GM23338 (cell line): ENCODE measurements around the gene HES4. TPM values are rescaled to one million over a fixed set of nuclear protein-coding genes. Genes with fewer than 3 reads are reported as not detected.
A peak's percentile ranks its signal among the peaks of the same experiment; 100 is the strongest.

ENCODE experiments used
- ATAC-seq: fragments of 200-7000 bp; cut with Tn5 transposase; 3 replicates; pipeline ENCODE4 v1.9.1; 2020
- DNase-seq: peaks from one replicate; pipeline ENCODE4 v3.0.0-alpha.2; 2015; ENCODE audit warnings: low spot score
- H2AFZ ChIP-seq: fragments of 200-600 bp; sonication (generic); 2 replicates; pipeline ENCODE4 v1.8.0; 2016; ENCODE audit warnings: antibody characterized with exemption, mild to moderate bottlenecking, moderate library complexity
- H3F3A ChIP-seq: fragments of 200-600 bp; sonication (generic); replicated peaks from 2 replicates; pipeline ENCODE4 v1.8.0; 2017; ENCODE audit warnings: antibody characterized with exemption, mixed run types, low read depth
- H3K27ac ChIP-seq: fragments of 200-600 bp; sonication (generic); 2 replicates; pipeline ENCODE4 v1.6.1; 2016; ENCODE audit warnings: low read depth
- H3K27me3 ChIP-seq: fragments of 200-600 bp; sonication (generic); 2 replicates; pipeline ENCODE4 v1.8.0; 2016; ENCODE audit warnings: mild to moderate bottlenecking, mixed run types, moderate library complexity; ENCODE audit not compliant: insufficient read depth
- H3K36me3 ChIP-seq: fragments of 200-600 bp; sonication (generic); 2 replicates; pipeline ENCODE4 v1.8.0; 2016; ENCODE audit warnings: mild to moderate bottlenecking; ENCODE audit not compliant: insufficient read depth
- H3K4me1 ChIP-seq: fragments of 200-600 bp; sonication (generic); 2 replicates; pipeline ENCODE4 v1.8.0; 2016; ENCODE audit warnings: mild to moderate bottlenecking, moderate library complexity; ENCODE audit not compliant: insufficient read depth
- H3K4me2 ChIP-seq: fragments of 200-600 bp; sonication (generic); 2 replicates; pipeline ENCODE4 v1.7.1; 2017; ENCODE audit warnings: mixed run types
- H3K4me3 ChIP-seq: fragments of 200-600 bp; sonication (generic); 2 replicates; pipeline ENCODE4 v1.6.1; 2016; ENCODE audit warnings: mixed run types
- H3K79me2 ChIP-seq: fragments of 200-600 bp; sonication (generic); replicated peaks from 2 replicates; pipeline ENCODE4 v1.8.0; 2017; ENCODE audit warnings: mild to moderate bottlenecking; ENCODE audit not compliant: insufficient read depth
- H3K9me2 ChIP-seq: fragments of 200-600 bp; sonication (generic); 2 replicates; pipeline ENCODE4 v1.8.0; 2017; ENCODE audit not compliant: insufficient read depth
- H4K20me1 ChIP-seq: fragments of 200-600 bp; sonication (generic); replicated peaks from 2 replicates; pipeline ENCODE4 v1.8.0; 2017; ENCODE audit warnings: mild to moderate bottlenecking; ENCODE audit not compliant: insufficient read depth
- H3K27ac Mint-ChIP-seq: 2 replicates; pipeline ENCODE4 v1.8.0; 2020; ENCODE audit warnings: inconsistent platforms, mild to moderate bottlenecking, moderate library complexity, mixed read lengths
- H3K27me3 Mint-ChIP-seq: 3 replicates; pipeline ENCODE4 v1.8.0; 2022; ENCODE audit warnings: low read depth, mild to moderate bottlenecking, moderate library complexity, mixed read lengths, inconsistent platforms; ENCODE audit not compliant: insufficient read depth, poor library complexity
- H3K36me3 Mint-ChIP-seq: 3 replicates; pipeline ENCODE4 v1.8.0; 2021; ENCODE audit warnings: low read depth, mild to moderate bottlenecking, inconsistent platforms, moderate library complexity, mixed read lengths
- H3K4me1 Mint-ChIP-seq: 3 replicates; pipeline ENCODE4 v1.8.0; 2020; ENCODE audit warnings: mild to moderate bottlenecking, inconsistent platforms, mixed read lengths
- H3K4me3 Mint-ChIP-seq: 3 replicates; pipeline ENCODE4 v1.8.0; 2021; ENCODE audit warnings: moderate library complexity, mild to moderate bottlenecking, inconsistent platforms, mixed read lengths
- H3K9me3 Mint-ChIP-seq: 3 replicates; pipeline ENCODE4 v1.8.0; 2020; ENCODE audit warnings: moderate library complexity, mild to moderate bottlenecking, inconsistent platforms, mixed read lengths
- CREB1 ChIP-seq: fragments of 250-450 bp; sonication (Bioruptor Pico); IDR thresholded peaks from 2 replicates; pipeline ENCODE4 v1.5.0; 2020; ENCODE audit warnings: low read depth, mild to moderate bottlenecking, moderate library complexity
- CTCF ChIP-seq, 2 experiments: fragments of 200-600 bp in 1 of 2; sonication (generic) in 1 of 2; conservative IDR thresholded peaks; 2 replicates each; pipeline versions ENCODE4 v1.5.1 to v1.6.1; 2016 to 2017; ENCODE audit warnings: antibody characterized with exemption in 2 of 2, low read depth in 2 of 2, mild to moderate bottlenecking in 2 of 2, moderate library complexity in 1 of 2
- POLR2AphosphoS5 ChIP-seq: IDR thresholded peaks from 2 replicates; pipeline ENCODE4 v1.6.1; 2016; ENCODE audit warnings: antibody characterized with exemption, low read depth
- REST ChIP-seq: IDR thresholded peaks from one replicate; pipeline ENCODE4 v1.6.1; 2018; ENCODE audit warnings: antibody characterized with exemption; ENCODE audit not compliant: unreplicated experiment
- STAT1 ChIP-seq: IDR thresholded peaks from one replicate; pipeline ENCODE4 v1.6.1; 2016; ENCODE audit warnings: antibody characterized with exemption; ENCODE audit not compliant: unreplicated experiment
- polyA plus RNA-seq: library from polyadenylated mRNA; unstranded; fragments of >200 nt; fragmentation: Nextera tagmentation; extraction: Ambion mirVana; gene quantifications from 2 replicates; pipeline ENCODE4 v1.2.1, GENCODE V29; 2016
- total RNA-seq: library from RNA; depleted of rRNA; stranded (reverse); fragments of >200 nt; shearing (Covaris generic); gene quantifications from 2 replicates; pipeline ENCODE4 v1.2.3, GENCODE V29; 2014

Gene HES4
- total and polyA plus RNA-seq, 2 experiments from 2014 or later: 2.3 to 6.7 TPM

GRCh38 chr1:952201-952600 is 47.7 kb downstream of the HES4 start (continued):
- no peak for TF ChIP-seq CTCF (conservative IDR thresholded peaks at IDR 0.05; ENCODE audit: low read depth in 2 of 2)

GRCh38 chr1:951364-951763 is 48.5 kb downstream of the HES4 start:
- DNase-seq: peak; percentile 75

GRCh38 chr1:950881-951280 is 49.0 kb downstream of the HES4 start:
- peaks cover 25% of the 10 kb centered on the region for H3K36me3 ChIP-seq
- no peaks in the 10 kb centered on the region; the same call in 1 of the 2 replicates for H4K20me1 ChIP-seq
- DNase-seq (no peak), ATAC-seq (no peak)
- H3K27ac ChIP-seq: no peak overlapping the region
- H3K4me1 ChIP-seq: no peaks in the 10 kb centered on the region
- H3K9me2 ChIP-seq: no peaks in the 10 kb centered on the region
- Mint-ChIP-seq H3K9me3 (no peaks in the 10 kb centered on the region; the same call in 2 of the 3 replicates), H3K27me3 (peaks cover 10% of the 10 kb centered on the region), H3K4me3 (no peak overlapping the region), H3K36me3 (peaks cover 59% of the 10 kb centered on the region), H3K4me1 (no peaks in the 10 kb centered on the region), H3K27ac (no peak overlapping the region)
- H3K4me2 ChIP-seq: no peak overlapping the region
- H3F3A ChIP-seq: no peaks in the 10 kb centered on the region
- no peaks in the 10 kb centered on the region for H3K79me2 ChIP-seq
- H2AFZ ChIP-seq: no peak overlapping the region
- no peaks in the 10 kb centered on the region for H3K27me3 ChIP-seq
- H3K4me3 ChIP-seq: no peak overlapping the region
- no peak for TF ChIP-seq REST
- no peak for TF ChIP-seq STAT1
- TF ChIP-seq POLR2AphosphoS5: no peak

More at GRCh38 chr1:951364-951763, 48.5 kb downstream of the HES4 start:
- Histone ChIP-seq H3K4me3 (no peak overlapping the region), H3F3A (no peaks in the 10 kb centered on the region), H3K79me2 (no peaks in the 10 kb centered on the region), H3K9me2 (no peaks in the 10 kb centered on the region), H2AFZ (no peak overlapping the region), H3K4me1 (no peaks in the 10 kb centered on the region), H3K4me2 (no peak overlapping the region), H3K36me3 (peaks cover 25% of the 10 kb centered on the region), H3K27ac (no peak overlapping the region), H3K27me3 (no peaks in the 10 kb centered on the region), H4K20me1 (no peaks in the 10 kb centered on the region; the same call in 1 of the 2 replicates)
- H3K27me3 Mint-ChIP-seq: peaks cover 10% of the 10 kb centered on the region
- no peak overlapping the region for H3K4me3 Mint-ChIP-seq
- H3K27ac Mint-ChIP-seq: no peak overlapping the region
- no peaks in the 10 kb centered on the region; the same call in 2 of the 3 replicates for H3K9me3 Mint-ChIP-seq
- no peaks in the 10 kb centered on the region for H3K4me1 Mint-ChIP-seq
- ATAC-seq: peak; percentile 93
- TF ChIP-seq CTCF (conservative IDR thresholded peaks at IDR 0.05; ENCODE audit: low read depth in 2 of 2): peak; percentile 57 to 75
- no peak for TF ChIP-seq CREB1 (CRISPR knock-in tag)
- peaks cover 60% of the 10 kb centered on the region for H3K36me3 Mint-ChIP-seq
